Activated CD4-positive, alpha-beta T cell treated with anti-CD3 and anti-CD28 coated beads, Interleukin-10, Interleukin-2, amounts not matched to agents 100 ng/mL and 50 ng/mL, durations not matched to agents 16 hours and 8 hours (primary cell): ENCODE data around the gene UBR1.
A peak's percentile ranks its signal among the peaks of the same experiment; 100 is the strongest.
"Not testable (repeated sequence)": the region's sequence is repeated elsewhere in the genome, so short reads cannot be mapped to it uniquely, and the experiment has no call there.

Experiments used
- DNase-seq: peaks from one replicate; pipeline ENCODE4 v3.0.0-alpha.2; 2020

UBR1 gene

DNA sequence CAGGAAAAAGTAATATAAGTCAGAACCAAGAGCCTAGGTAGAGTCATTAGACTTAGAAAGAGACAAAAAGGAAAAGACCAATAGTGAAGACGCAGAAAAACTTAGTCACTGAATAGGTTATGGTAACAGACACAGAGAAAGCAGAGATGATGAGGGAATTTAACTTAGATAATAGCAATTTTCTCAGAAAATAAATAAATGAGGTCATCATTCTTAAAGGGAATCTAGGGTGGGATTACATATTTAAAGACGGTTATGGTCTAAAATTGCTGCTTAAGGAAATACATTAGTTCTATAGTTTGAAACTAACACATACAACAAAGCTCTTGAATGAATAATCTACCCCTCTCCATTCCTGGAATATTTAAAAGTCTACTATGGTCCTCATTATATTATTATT is 59.4 kb downstream of the UBR1 start:
- DNase-seq = no peak

DNA sequence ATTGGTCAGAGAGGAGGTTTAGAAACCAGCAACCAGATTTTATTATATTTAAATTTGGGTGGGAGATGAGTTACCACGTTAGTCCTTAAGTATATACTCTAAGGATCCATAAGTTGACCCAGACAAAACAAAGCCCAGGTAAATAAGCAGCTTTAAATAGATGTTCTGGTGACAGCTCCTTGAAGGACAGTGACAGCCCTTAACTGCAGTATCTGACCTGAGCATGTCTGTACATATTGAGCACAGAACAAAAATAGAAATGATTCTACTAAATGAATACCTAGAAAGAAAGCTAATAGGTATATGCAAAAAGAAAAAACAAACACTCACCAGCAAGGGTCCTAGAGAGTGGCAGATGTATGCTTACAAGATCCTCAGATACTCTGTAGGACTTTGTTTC is 63.0 kb downstream of the UBR1 start:
- DNase-seq = no peak

DNA sequence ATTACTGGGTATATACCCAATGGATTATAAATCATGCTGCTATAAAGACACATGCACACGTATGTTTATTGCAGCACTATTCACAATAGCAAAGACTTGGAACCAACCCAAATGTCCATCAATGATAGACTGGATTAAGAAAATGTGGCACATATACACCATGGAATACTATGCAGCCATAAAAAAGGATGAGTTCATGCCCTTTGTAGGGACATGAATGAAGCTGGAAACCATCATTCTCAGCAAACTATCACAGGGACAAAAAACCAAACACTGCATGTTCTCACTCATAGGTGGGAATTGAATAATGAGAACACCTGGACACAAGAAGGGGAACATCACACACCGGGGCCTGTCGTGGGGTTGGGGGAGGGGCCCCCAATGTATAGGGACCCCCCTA is 64.8 kb downstream of the UBR1 start:
- DNase-seq = not testable (repeated sequence)

DNA sequence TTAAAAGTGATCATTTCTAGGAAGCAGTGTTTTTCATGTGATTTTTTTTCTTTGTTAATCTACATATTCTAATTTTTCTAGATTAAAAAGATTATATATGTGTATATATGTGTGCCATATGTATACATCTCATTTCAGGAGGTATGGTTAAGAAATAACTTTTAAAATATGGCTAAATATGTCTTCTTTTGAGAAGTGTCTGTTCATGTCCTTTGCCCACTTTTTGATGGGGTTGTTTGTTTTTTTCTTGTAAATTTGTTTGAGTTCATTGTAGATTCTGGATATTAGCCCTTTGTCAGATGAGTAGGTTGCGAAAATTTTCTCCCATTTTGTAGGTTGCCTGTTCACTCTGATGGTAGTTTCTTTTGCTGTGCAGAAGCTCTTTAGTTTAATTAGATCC is 70.6 kb downstream of the UBR1 start:
- DNase-seq = not testable (repeated sequence)

DNA sequence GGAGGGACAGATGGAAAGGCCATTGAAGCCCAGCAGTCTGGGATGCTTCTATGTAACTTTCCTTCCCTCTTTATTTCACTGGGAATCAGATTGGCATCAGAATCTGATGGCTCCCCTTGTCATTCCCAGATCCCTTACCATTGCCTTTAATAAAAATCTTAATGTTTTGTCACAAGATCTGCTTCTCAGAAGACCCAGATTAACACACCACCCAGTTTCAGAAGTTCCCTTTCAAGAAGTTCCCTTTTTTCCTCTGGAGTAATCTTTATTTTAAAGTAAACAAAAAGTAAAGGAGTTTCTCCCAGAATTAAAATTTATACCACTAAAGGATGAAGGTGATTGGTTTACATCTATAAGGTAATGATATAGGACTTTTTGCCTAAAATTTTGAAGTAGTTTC is 76.4 kb downstream of the UBR1 start:
- DNase-seq = no peak

DNA sequence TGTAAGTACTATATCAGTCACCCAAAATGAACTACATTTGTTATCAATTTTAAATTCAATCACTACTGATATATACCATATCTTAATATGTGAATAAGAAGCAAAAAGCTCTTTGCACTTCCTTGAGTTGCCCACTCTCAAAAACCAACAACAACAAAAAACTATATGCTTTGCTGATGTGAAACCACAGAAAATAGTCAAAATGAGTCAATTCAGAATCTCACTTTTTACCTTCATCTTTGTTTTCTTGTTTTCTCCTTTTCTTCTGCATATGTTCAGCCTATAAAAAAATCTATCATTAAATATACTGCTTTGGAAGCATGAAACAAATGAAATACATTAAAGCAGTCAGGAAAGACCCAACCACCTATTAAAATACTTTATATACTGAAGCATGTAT is 80.7 kb downstream of the UBR1 start:
- DNase-seq = peak; percentile 31

DNA sequence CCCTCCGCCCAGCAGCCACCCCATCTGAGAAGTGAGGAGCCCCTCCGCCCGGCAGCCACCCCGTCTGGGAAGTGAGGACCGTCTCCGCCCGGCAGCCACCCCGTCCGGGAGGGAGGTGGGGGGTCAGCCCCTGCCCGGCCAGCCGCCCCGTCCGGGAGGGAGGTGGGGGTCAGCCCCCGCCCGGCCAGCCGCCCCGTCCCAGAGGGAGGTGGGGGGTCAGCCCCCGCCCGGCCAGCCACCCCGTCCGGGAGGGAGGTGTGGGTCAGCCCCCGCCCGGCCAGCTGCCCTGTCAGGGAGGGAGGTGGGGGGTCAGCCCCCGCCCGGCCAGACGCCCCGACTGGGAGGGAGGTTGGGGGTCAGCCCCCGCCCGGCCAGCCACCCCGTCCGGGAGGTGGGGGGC is 91.2 kb downstream of the UBR1 start:
- DNase-seq = not testable (repeated sequence)

DNA sequence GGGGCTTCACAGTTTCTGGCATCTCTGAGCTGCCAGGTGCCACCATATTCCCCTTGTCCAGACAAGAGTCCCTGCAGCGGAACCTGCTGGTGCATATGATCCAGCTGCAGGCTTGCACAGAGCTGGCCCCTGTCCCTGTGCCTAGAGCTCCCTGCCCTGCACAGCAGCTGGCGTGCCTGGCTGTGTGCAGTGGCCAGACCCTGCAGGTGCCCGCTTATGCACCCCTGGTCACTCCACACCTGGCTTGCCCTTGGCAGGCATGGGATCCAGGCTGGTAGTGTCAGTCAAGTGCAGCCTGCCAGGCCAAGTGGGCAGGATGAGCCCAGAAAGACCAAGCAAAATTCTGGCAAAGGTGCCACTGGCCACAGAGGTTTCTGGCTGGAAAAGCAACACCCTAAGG is 96.6 kb downstream of the UBR1 start:
- no peak for DNase-seq

DNA sequence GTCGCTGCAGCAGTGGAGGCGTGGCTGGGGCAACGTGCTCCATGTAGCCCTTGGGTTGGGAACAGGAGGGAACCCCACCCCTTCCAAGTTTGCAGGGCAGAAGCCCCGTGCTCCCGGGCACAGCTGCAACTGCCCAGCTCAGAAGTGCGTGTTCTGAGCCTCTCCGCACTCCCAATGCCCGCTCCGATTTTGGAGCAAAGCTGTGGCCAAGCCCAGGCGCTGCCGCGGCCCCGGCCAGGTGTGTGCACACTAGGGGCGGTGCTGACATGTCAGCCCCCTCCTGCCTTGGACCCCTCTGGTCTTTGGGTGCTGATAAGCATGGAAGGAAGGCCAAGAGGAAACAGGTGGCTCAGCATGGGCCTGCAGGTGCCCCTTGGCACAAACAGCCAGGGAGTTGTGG is 97.7 kb downstream of the UBR1 start:
- no peak for DNase-seq

DNA sequence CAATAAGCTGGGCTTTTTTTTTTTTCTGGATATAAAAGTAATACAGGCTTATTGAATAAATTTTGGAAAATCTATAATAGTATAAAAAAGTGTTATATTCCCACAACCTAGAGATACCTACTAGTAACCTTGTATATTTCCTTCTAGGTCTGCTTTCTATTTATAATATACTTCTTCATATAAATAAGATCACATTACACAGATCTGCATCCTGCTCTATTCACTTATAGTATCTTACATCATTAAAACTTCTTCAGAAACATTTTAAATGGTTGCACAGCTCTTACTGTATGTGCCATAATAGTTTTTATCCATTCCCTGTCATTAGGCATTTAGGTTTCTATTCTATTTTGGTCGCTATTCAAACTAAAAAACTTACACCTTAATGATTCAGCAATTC is 98.3 kb downstream of the UBR1 start:
- no peak for DNase-seq

DNA sequence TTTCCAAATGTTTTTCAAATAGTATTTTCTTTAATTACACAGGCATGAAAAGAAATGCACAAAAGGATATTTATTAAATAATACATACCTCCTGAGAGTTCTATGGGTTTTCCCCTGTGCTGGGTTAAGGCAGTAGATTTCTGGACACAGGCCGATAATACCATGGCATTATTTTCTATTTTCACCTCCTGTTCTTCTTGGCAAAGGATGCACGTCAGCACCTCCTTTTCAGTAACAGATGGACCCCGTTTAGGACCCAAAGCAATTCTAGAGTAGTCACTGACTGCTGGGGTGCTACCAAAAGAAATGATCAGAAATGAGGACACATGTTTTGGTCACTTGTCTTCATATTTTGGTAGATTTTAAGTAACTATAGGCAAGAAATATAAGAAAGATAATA is 98.8 kb downstream of the UBR1 start:
- no peak for DNase-seq

DNA sequence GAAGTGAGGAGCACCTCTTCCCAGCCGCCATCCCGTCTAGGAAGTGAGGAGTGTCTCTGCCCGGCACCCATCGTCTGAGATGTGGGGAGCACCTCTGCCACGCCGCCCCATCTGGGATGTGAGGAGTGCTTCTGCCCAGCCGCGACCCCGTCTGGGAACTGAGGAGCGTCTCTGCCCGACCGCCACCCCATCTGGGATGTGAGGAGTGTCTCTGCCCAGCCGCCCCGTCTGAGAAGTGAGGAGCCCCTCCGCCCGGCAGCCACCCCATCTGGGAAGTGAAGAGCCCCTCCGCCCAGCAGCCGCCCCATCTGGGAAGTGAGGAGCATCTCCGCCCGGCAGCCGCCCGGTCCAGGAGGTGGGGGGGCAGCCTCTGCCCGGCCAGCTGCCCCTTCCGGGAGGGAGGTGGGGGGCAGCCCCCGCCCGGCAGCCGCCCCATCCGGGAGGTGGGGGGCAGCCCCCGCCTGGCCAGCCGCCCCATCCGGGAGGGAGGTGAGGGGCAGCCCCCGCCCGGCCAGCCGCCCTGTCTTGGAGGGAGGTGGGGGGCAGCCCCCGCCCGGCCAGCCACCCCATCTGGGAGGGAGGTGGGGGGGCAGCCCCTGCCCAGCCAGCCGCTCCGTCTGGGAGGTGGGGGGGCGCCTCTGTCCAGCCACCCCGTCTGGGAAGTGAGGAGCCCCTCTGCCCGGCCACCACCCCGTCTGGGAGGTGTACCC is 100.8 kb downstream of the UBR1 start:
- not testable (repeated sequence) for DNase-seq

DNA sequence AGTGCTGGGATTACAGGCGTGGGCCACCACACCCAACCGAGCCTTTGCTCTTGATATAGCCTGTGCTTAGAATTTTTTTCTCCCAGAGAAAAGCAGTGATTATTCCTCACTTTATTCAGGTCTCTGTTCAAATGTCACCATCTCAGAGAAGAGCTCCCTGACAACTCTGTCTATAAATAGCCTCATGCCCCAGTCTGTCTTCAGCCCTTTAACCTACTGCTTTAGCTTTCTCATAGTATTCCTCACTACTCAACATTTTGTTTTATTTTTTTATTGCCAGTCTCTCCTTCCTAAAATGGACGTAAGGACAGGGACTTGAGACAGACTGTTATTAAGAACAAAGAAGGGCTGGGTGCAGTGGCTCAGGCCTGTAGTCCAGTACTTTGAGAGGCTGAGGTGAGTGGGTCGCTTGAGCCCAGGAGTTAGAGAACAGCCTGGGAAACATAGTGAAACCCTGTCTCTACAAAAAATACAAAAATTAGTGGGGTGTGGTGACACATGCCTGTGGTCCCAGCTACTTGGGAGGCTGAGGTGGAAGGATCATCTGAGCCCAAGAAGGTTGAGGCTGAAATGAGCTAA is 106.5 kb downstream of the UBR1 start:
- no peak for DNase-seq

DNA sequence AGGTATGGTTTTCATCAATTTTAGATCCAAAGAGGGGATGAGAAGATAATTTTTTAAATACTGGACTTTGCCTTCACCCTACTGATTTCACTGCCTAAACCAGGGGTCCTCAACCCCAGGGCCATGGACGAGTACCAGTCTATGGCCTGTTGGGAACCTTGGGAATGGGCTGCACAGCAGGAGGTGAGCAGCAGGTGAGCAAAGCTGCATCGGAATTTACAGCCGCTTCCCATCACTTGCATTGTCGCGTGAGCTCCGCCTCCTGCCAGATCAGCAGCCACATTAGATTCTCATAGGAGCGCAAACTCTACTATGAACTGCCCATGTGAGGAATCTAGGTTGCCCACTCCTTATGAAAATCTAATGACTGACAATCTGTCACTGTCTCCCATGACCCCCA is 109.0 kb downstream of the UBR1 start:
- DNase-seq = no peak

DNA sequence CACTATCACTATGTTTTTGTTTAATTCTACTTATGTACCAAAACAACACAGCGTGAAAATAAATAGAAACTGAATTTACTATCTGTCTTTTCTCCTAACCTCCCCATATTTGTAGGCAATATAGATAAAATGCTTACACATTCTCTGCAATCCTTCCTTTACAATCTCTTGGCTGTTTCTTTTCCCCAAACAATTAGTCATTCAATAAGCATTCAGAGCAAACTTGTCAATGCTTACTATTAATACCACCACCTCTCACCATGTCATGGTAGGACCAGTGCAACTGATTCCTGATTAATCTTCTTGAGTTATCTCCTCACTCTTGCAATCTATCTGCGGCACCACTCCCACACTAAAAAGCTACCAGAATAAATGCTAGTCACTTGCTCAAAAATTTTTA is 111.3 kb downstream of the UBR1 start:
- DNase-seq = no peak

DNA sequence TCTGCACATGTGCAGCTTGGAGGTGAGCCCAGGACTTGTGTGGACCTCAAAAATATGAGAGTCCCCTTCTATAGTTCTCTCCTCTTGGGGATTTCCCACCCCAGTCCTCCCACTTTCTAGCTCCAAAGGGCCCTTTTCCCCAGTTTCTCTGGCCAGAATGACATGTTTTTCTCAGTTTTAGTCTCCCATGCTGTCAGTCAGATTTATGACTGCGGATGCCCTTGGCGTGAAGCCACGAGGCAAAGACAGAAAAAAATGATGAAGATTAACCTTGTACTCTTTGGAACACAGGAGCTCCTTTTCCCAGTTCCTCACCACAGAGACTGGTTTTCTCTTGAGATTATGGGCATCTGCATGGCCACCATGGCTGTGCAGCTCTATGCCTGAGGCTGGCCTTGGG is 113.2 kb downstream of the UBR1 start:
- no peak for DNase-seq

DNA sequence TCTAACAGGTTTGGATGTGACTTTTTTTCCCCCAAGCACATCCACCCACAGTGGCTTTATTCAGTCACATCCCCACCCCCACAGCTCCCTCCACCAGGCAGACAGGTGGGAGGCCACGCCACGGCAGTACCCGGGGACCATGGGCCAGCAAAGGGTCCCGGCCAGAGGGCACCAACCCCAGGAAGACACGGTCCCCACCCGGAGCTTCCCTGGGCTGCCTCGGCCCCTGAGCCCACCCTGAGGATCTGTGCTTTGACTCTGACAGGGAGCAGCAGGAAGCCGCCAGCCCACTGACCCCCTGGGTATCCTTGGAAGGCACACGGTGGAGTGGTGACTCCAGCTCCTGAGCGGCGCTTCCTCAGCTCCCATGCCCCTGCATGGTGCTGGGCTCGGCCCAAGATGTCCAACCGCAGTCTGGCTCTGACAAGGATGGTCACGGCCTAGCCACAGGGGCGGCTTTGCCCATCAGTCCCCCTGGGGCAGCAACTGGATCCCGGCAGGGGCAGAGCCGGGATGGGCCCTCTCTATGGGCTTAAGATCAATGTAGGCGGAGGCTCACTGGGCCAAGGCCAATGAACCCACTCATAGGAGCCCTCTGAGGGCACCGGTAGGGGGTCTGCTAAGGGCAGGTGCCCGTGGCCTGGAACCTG is 119.0 kb downstream of the UBR1 start:
- no peak for DNase-seq

DNA sequence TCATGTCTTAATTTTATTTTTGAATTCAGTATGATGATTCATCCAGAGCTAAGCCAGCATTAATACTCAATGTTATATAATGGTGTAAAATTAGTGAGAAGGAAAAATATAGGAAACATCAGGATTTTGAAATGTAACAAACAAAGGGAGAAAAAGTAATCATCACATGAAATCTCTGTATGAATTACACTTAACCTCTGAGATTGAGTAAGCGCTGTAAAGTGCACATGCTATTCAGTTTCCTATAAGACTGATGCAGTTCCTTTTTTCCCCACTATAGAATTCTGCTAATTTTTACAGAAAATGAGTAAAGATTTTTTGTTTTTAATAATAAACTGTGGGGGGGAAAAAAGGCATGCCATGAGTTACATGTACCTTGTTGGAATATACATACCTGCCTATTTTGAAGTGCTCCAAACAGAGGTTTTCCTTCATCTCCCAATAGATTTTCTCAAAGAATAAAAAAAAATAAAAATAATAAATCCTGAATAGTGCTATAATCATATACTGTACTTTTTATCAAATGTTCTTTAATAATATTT is 121.3 kb downstream of the UBR1 start:
- DNase-seq = no peak

DNA sequence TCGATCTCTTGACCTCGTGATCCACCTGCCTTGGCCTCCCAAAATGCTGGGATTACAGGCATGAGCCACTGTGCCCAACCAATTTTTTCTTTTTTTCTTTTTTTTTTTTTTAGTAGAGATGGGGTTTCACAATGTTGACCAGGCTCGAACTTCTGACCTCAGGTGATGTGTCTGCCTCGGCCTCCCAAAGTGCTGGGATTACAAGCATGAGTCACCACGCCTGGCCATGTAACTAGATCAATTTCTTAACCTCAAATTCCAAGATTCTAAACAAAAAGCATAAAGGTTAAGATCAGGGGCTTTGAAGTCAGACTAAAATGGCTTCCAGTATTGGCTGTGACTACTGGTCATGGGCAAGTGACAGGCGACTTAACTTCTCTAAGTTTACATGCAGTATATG is 126.7 kb downstream of the UBR1 start:
- DNase-seq = not testable (repeated sequence)

DNA sequence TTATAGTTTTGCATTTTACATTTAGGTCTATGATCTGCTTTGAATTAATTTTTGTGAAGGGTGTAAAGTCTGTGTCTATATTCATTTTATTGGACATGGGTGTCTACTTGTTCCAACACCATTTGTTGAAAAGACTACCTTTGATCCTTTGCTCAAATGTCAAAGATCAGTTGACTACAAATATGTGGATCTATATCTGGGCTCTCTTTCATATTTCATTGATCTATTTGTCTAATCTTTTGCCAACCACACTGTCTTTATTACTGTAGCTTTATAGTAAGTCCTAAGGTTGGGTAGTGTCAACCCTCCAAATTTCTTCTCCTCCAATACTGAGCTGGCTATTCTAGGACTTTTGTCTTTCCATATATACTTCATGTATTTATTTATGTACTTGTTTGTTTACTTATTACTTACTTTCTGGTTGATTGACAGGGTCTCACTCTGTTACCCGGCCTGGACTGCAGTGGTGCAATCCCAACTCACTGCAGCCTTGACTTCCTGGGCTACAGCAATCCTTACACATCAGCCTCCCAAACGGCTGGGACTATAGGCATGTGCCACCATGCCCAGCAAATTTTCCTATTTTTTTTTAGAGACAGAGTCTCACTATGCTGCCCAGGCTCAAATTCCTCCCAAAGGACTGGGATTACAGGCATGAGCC is 131.5 kb downstream of the UBR1 start:
- no peak for DNase-seq

DNA sequence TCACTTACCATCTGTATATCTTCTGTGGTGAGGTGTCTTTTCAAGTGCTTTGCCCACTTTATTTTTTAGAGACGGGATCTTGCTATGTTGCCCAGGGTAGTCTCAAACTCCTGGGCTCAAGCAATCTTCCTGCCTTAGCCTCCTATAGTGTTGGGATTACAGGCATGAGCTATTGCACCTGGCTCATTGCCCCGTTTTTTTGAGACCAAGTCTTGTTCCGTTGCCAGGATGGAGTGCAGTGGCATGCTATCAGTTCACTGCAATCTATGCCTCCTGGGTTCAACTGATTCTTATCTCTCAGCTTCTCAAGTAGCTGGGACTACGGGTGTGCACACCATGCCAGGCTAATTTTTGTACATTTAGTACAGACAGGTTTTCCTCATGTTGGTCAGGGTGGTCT is 132.7 kb downstream of the UBR1 start:
- DNase-seq = no peak

DNA sequence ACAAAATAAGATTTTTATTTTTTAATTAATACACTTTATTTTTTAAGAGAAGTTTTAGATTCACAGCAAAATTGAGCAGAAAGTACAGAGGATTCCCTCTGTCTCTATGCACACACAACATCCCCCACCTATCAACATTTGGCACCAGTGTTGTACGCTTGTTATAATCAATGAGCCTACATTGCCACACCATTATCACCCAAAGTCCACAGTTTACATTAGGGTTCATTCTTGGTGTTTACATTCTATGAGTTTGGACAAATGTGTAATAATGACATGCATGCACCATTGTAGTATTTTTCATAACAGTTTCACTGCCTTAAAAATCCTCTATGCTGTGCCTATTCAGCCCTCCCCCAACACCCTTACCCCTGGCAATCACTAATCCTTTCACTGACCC is 134.0 kb downstream of the UBR1 start:
- no peak for DNase-seq

DNA sequence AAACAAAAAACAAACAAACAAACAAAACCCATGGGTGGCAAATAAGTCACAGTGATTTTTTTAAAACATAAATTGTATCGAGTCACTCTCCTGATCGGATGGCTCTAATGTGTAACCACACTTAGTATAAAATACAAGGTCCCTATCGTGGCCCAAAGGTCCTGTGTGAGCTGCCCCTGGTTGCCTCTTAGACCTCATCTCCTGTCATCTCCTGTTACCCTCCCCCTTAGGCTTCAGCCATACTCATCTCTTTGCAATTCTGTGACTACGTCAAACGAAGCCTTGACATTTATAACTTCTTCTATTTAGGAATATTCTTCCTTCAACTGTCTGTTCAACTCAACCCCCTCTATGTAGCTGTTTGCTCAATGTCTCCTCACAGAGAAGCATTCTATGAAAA is 141.4 kb downstream of the UBR1 start:
- no peak for DNase-seq

DNA sequence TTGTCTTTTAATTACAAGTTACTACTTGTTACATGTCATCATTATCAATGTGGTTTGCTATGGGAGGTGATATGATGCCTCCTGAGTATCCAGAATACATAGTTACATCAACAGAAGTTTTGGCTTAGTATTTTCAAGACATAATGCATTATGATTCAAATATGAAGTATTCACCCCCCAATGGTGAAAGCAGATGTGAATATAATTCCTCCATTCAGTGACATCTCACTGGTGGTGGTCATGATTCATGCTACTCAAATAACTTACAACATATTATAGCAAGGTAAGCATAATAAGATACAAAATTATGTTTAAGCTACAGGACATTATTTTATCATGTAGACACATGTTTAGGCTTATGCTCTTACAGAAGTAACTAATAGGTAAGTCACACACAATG is 150.3 kb downstream of the UBR1 start:
- DNase-seq = no peak
